ENCODE measurements around the gene DOCK8.

Gene DOCK8

DNA sequence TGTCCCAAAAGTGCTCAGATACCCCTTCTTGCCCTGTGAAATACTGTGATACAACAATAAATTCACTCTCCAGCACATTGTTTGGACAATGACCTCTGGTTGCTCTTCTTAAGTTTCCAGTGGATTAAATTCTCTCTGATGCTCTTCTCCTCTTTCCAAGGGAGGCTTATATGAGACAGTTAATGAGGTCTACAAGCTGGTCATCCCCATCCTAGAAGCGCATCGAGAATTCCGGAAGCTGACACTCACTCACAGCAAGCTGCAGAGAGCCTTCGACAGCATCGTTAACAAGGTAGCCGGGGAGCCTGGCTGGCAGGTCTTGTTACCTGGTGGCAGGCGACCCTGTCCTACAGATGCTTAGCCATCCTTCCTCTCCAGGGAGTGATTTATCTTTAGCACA, 226.5 kb downstream of the DOCK8 start:
- H3K9ac ChIP-seq (ENCODE audit: low read length in 2 of 2) = no peak overlapping the region
- no peaks in the 10 kb centered on the region for H3K9me3 ChIP-seq (ENCODE audit: control insufficient read depth in 2 of 2, low read length in 2 of 2)
- no peaks in the 10 kb centered on the region for H3K27me3 ChIP-seq (ENCODE audit: control insufficient read depth in 1 of 2, insufficient read depth in 2 of 2, low read length in 2 of 2)
- H3K36me3 ChIP-seq (ENCODE audit: control insufficient read depth in 2 of 2, insufficient read depth in 2 of 2, low read length in 2 of 2) = no peaks in the 10 kb centered on the region
- H3K4me1 ChIP-seq (ENCODE audit: control insufficient read depth, insufficient read depth, low read length) = peaks cover 4% of the 10 kb centered on the region
- no peak overlapping the region for H3K27ac ChIP-seq (ENCODE audit: low read length)
- no peak overlapping the region for H3K4me3 ChIP-seq (ENCODE audit: low read length in 2 of 2)

DNA sequence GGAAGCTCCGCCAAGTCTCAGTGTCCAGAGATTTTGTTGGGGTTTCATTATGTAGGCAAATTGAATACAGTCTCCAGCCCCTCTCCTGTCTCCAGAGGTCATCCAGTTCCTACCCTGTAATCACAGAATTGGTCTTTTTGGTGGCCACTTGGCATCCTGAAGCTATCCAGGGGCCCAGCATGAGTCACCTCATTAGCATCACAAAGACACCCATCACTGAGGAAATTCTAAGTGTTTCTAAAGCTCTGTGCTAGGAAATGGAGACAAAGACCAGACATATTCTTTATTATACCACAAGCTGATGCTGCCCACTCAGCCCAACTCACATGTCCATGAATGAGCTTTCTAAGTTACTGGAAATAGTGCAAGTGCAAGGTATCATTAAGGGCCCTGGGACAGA, 229.9 kb downstream of the DOCK8 start:
- Histone ChIP-seq H3K36me3 (ENCODE audit: control insufficient read depth in 2 of 2, insufficient read depth in 2 of 2, low read length in 2 of 2) (no peaks in the 10 kb centered on the region), H3K4me1 (ENCODE audit: control insufficient read depth, insufficient read depth, low read length) (no peaks in the 10 kb centered on the region), H3K27me3 (ENCODE audit: control insufficient read depth in 1 of 2, insufficient read depth in 2 of 2, low read length in 2 of 2) (peaks cover 0 to 2% of the 10 kb centered on the region in 2 donors), H3K9me3 (ENCODE audit: control insufficient read depth in 2 of 2, low read length in 2 of 2) (no peaks in the 10 kb centered on the region), H3K27ac (ENCODE audit: low read length) (no peak overlapping the region), H3K4me3 (ENCODE audit: low read length in 2 of 2) (no peak overlapping the region), H3K9ac (ENCODE audit: low read length in 2 of 2) (no peak overlapping the region)

DNA sequence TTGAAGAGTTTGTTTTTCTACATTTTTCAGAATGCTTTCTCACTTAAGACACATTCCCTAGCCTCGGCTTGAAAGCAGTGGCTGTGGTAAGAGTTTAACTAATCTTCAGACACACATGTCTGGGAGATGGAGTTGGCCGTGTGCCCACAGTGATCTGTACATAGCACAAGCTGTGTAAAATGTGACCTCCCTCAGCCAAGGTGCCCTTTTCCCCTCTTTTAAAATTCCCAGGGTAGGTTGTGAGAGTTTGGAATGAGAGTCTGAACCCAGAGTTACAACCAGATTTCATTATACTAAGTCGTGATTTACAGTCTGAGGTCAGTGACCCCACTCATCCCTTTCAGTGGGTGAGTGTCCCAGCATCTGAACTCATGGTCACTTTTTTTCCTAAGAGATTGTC, 230.4 kb downstream of the DOCK8 start:
- H3K4me3 ChIP-seq (ENCODE audit: low read length in 2 of 2) = no peak overlapping the region
- H3K9me3 ChIP-seq (ENCODE audit: control insufficient read depth in 2 of 2, low read length in 2 of 2) = no peaks in the 10 kb centered on the region
- H3K27me3 ChIP-seq (ENCODE audit: control insufficient read depth in 1 of 2, insufficient read depth in 2 of 2, low read length in 2 of 2) = peaks cover 0 to 2% of the 10 kb centered on the region in 2 donors
- H3K9ac ChIP-seq (ENCODE audit: low read length in 2 of 2) = no peak overlapping the region
- no peak overlapping the region for H3K27ac ChIP-seq (ENCODE audit: low read length)
- H3K36me3 ChIP-seq (ENCODE audit: control insufficient read depth in 2 of 2, insufficient read depth in 2 of 2, low read length in 2 of 2) = no peaks in the 10 kb centered on the region
- H3K4me1 ChIP-seq (ENCODE audit: control insufficient read depth, insufficient read depth, low read length) = no peaks in the 10 kb centered on the region

DNA sequence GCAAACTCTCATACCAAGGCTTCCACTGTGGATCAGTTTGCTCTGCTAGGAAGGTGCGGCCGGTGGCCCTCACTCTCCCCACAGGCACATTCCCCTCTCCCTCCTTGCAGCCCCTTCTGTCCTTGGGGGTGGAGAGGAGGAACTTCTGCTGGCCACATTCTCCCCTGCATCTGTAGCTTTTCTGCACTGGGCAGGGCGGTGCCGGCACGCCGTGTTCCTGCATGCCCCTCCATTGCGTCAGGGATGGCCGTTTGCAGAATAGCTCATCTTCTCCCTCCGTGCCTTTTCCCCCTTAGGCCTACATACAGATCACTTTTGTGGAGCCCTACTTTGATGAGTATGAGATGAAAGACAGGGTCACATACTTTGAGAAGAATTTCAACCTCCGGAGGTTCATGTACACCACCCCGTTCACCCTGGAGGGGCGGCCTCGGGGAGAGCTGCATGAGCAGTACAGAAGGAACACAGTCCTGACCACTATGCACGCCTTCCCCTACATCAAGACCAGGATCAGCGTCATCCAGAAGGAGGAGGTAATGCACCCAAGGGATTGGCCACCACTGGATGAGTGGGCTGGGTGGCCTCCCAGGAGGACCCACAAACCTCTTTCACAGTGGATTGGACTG, 231.5 kb downstream of the DOCK8 start:
- Histone ChIP-seq H3K4me1 (ENCODE audit: control insufficient read depth, insufficient read depth, low read length) (no peaks in the 10 kb centered on the region), H3K9me3 (ENCODE audit: control insufficient read depth in 2 of 2, low read length in 2 of 2) (no peaks in the 10 kb centered on the region), H3K36me3 (ENCODE audit: control insufficient read depth in 2 of 2, insufficient read depth in 2 of 2, low read length in 2 of 2) (no peaks in the 10 kb centered on the region), H3K4me3 (ENCODE audit: low read length in 2 of 2) (no peak overlapping the region), H3K27ac (ENCODE audit: low read length) (no peak overlapping the region), H3K27me3 (ENCODE audit: control insufficient read depth in 1 of 2, insufficient read depth in 2 of 2, low read length in 2 of 2) (peaks cover 0 to 2% of the 10 kb centered on the region in 2 donors), H3K9ac (ENCODE audit: low read length in 2 of 2) (no peak overlapping the region)

DNA sequence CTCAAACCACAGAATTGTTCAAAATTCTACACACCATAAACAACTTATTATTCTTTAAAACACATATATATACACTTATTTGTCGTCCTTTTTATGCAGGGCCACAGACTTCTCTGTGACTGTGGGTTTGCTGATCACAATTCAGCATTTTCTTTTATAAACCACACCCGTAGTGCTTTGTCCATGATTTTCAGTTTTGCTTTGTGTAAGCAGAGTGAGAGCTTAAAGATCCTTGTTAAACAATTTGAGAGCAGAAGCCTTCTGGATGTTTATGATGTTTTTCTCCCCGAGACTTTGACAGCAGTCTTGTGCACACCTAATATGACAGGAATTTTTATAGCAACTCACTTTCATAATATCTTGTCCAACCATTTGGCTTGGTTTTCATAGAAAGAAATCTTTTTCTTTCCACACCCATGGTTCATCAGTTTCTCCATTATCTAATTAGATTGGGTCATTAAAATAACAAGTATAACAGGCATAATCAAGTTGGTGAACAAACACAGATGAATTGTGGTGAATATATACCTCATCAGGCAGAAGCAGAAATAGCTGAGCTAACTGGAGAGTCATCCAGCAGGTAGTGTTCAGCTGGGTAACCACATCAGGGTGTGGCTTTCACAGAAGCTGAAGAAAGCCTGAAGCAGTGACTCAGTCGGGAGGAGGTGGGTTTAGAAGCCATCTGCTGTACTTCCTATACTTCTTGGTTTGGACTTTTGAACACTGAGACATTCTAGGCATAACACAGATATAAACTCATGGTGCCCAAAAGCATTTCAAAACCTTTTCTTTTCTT, 232.8 kb downstream of the DOCK8 start:
- Histone ChIP-seq H3K36me3 (ENCODE audit: control insufficient read depth in 2 of 2, insufficient read depth in 2 of 2, low read length in 2 of 2) (no peaks in the 10 kb centered on the region), H3K27ac (ENCODE audit: low read length) (no peak overlapping the region), H3K9me3 (ENCODE audit: control insufficient read depth in 2 of 2, low read length in 2 of 2) (no peaks in the 10 kb centered on the region), H3K4me1 (ENCODE audit: control insufficient read depth, insufficient read depth, low read length) (no peaks in the 10 kb centered on the region), H3K4me3 (ENCODE audit: low read length in 2 of 2) (no peak overlapping the region), H3K9ac (ENCODE audit: low read length in 2 of 2) (no peak overlapping the region), H3K27me3 (ENCODE audit: control insufficient read depth in 1 of 2, insufficient read depth in 2 of 2, low read length in 2 of 2) (peaks cover 0 to 2% of the 10 kb centered on the region in 2 donors)

DNA sequence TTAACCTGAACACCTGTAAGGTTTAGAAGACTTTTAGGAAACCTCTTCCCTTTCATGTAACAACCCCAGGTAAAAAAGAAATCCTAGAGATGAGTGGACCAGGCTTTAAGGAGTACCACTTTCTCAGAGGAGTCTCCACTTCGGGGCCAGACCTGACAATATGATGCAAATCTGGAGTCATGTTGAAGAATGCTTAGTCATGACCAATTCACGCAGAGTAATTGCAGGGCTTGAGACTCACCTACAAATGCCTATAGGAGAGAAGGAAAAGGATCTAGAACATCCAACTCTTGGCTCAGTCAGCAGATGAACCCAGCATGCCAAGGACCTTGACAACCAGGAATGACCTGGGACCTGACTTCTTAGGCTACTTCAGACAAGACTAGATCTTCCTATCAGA, 235.4 kb downstream of the DOCK8 start:
- Histone ChIP-seq H3K27me3 (ENCODE audit: control insufficient read depth in 1 of 2, insufficient read depth in 2 of 2, low read length in 2 of 2) (peaks cover 0 to 2% of the 10 kb centered on the region in 2 donors), H3K9me3 (ENCODE audit: control insufficient read depth in 2 of 2, low read length in 2 of 2) (no peaks in the 10 kb centered on the region), H3K36me3 (ENCODE audit: control insufficient read depth in 2 of 2, insufficient read depth in 2 of 2, low read length in 2 of 2) (no peaks in the 10 kb centered on the region), H3K4me3 (ENCODE audit: low read length in 2 of 2) (no peak overlapping the region), H3K27ac (ENCODE audit: low read length) (no peak overlapping the region), H3K4me1 (ENCODE audit: control insufficient read depth, insufficient read depth, low read length) (no peaks in the 10 kb centered on the region), H3K9ac (ENCODE audit: low read length in 2 of 2) (no peak overlapping the region)

DNA sequence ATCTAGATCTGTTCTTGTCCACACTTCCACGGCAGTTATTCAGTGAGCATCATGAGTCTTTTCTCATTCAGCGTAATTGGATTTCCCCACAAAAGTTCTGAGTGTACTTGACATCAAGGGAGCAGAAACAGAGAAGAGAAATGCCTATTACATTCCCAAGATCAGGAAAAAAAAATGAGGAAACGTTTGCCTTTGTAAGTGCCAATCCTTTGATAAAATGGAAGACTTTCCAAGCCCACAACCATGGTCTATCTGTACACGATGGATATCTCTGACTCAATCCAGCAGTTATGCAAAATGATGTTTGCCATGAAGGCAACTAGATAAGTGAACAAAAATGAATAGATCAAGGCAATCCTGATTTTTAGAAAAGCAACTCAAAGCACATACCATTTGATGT, 235.9 kb downstream of the DOCK8 start:
- Histone ChIP-seq H3K4me1 (ENCODE audit: control insufficient read depth, insufficient read depth, low read length) (no peaks in the 10 kb centered on the region), H3K36me3 (ENCODE audit: control insufficient read depth in 2 of 2, insufficient read depth in 2 of 2, low read length in 2 of 2) (no peaks in the 10 kb centered on the region), H3K4me3 (ENCODE audit: low read length in 2 of 2) (no peak overlapping the region), H3K27me3 (ENCODE audit: control insufficient read depth in 1 of 2, insufficient read depth in 2 of 2, low read length in 2 of 2) (peaks cover 0 to 2% of the 10 kb centered on the region in 2 donors), H3K27ac (ENCODE audit: low read length) (no peak overlapping the region), H3K9me3 (ENCODE audit: control insufficient read depth in 2 of 2, low read length in 2 of 2) (no peaks in the 10 kb centered on the region), H3K9ac (ENCODE audit: low read length in 2 of 2) (no peak overlapping the region)

DNA sequence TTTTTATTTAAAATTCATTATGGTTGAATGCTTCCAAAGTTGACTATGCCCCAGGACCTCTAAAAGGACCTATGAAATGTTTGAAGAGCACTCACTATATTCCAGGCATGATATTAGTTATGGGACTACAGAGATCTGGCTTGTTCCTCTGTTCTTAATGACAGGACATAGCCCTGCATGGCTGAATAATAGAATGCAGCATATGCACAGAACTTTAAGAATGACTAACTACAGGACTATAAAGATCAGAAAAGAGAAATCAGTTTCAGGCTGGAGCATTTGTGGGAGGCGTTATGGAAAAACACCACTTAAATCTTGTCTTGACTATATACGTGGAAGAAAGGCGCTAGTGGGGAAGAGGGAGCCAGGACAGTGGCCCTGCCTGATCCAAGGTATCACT, 239.2 kb downstream of the DOCK8 start:
- H3K27me3 ChIP-seq (ENCODE audit: control insufficient read depth in 1 of 2, insufficient read depth in 2 of 2, low read length in 2 of 2) = peaks cover 0 to under 1% of the 10 kb centered on the region in 2 donors
- H3K36me3 ChIP-seq (ENCODE audit: control insufficient read depth in 2 of 2, insufficient read depth in 2 of 2, low read length in 2 of 2) = no peaks in the 10 kb centered on the region
- no peak overlapping the region for H3K9ac ChIP-seq (ENCODE audit: low read length in 2 of 2)
- H3K4me3 ChIP-seq (ENCODE audit: low read length in 2 of 2) = no peak overlapping the region
- H3K4me1 ChIP-seq (ENCODE audit: control insufficient read depth, insufficient read depth, low read length) = no peaks in the 10 kb centered on the region
- no peak overlapping the region for H3K27ac ChIP-seq (ENCODE audit: low read length)
- H3K9me3 ChIP-seq (ENCODE audit: control insufficient read depth in 2 of 2, low read length in 2 of 2) = no peaks in the 10 kb centered on the region

DNA sequence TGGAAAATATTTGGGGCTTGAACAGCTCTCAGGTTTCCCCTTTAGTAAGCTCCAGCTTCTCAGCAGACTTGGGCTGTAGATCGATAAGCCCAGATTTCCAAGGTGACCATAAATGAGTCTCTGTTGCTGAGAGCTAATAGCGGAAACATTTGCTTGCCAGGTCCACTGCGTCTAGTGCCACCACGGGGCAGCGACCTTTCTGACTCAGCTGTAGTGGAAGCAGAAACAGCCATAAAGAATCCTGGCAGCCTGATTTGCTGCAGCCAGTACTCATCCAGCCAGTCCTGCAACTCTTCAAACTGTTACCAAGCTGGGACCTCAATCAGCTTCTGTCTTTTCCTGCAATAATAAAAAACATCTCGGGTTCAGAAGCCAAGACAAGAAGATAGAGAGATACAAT, 241.7 kb downstream of the DOCK8 start:
- no peaks in the 10 kb centered on the region for H3K27me3 ChIP-seq (ENCODE audit: control insufficient read depth in 1 of 2, insufficient read depth in 2 of 2, low read length in 2 of 2)
- H3K9ac ChIP-seq (ENCODE audit: low read length in 2 of 2) = no peak overlapping the region
- H3K27ac ChIP-seq (ENCODE audit: low read length) = no peak overlapping the region
- H3K9me3 ChIP-seq (ENCODE audit: control insufficient read depth in 2 of 2, low read length in 2 of 2) = no peaks in the 10 kb centered on the region
- no peak overlapping the region for H3K4me3 ChIP-seq (ENCODE audit: low read length in 2 of 2)
- no peaks in the 10 kb centered on the region for H3K36me3 ChIP-seq (ENCODE audit: control insufficient read depth in 2 of 2, insufficient read depth in 2 of 2, low read length in 2 of 2)
- no peaks in the 10 kb centered on the region for H3K4me1 ChIP-seq (ENCODE audit: control insufficient read depth, insufficient read depth, low read length)

DNA sequence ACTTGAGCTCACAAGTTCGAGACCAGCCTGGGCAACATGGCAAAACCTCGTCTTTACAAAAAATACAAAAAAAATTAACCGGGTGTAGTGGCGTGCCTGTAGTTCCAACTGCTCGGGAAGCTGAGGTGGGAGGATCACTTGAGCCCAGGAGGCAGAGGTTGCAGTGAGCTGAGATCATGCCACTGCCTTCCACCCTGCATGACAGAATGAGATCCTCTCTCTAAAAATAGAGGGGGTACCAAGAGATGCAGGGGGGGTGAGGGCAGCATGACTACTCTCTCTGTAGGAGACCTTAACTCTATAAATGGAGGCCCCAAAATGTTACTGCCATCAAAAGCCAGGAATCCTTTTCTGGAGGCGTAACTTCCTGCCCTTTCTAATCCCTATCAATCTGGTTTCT, 243.9 kb downstream of the DOCK8 start:
- Histone ChIP-seq H3K9ac (ENCODE audit: low read length in 2 of 2) (no peak overlapping the region), H3K9me3 (ENCODE audit: control insufficient read depth in 2 of 2, low read length in 2 of 2) (no peaks in the 10 kb centered on the region), H3K27ac (ENCODE audit: low read length) (no peak overlapping the region), H3K4me1 (ENCODE audit: control insufficient read depth, insufficient read depth, low read length) (no peaks in the 10 kb centered on the region), H3K27me3 (ENCODE audit: control insufficient read depth in 1 of 2, insufficient read depth in 2 of 2, low read length in 2 of 2) (no peaks in the 10 kb centered on the region), H3K4me3 (ENCODE audit: low read length in 2 of 2) (no peak overlapping the region), H3K36me3 (ENCODE audit: control insufficient read depth in 2 of 2, insufficient read depth in 2 of 2, low read length in 2 of 2) (no peaks in the 10 kb centered on the region)
